Activated naive CD8-positive, alpha-beta T cell treated with anti-CD3 and anti-CD28 coated beads for 36 hours (primary cell): Measurements from ENCODE around the gene MSH6. TPM values are rescaled to one million over a fixed set of nuclear protein-coding genes. Genes with fewer than 3 reads are reported as not detected.

Experiments used
- DNase-seq: peaks from one replicate; pipeline ENCODE4 v3.0.0; 2021
- H3K27ac Mint-ChIP-seq: one replicate; pipeline ENCODE4 v1.8.0; 2022; ENCODE audit warnings: mild to moderate bottlenecking, moderate library complexity, mixed read lengths
- H3K27me3 Mint-ChIP-seq: one replicate; pipeline ENCODE4 v1.8.0; 2022; ENCODE audit warnings: mild to moderate bottlenecking, mixed read lengths
- H3K36me3 Mint-ChIP-seq: one replicate; pipeline ENCODE4 v1.8.0; 2021; ENCODE audit warnings: mild to moderate bottlenecking, mixed read lengths
- H3K4me1 Mint-ChIP-seq: one replicate; pipeline ENCODE4 v1.8.0; 2021; ENCODE audit warnings: mixed read lengths
- H3K4me3 Mint-ChIP-seq: one replicate; pipeline ENCODE4 v1.8.0; 2022; ENCODE audit warnings: mild to moderate bottlenecking, moderate library complexity, mixed read lengths
- H3K9me3 Mint-ChIP-seq: one replicate; pipeline ENCODE4 v1.8.0; 2022; ENCODE audit warnings: mixed read lengths
- total RNA-seq, 2 experiments: library from RNA; stranded (reverse); gene quantifications; one replicate each; pipeline ENCODE4 v1.2.3, GENCODE V29; 2021

MSH6 gene
- total RNA-seq, 2 experiments from 2014 or later, result 163 to 173 TPM

- Mint-ChIP-seq H3K4me1 (peaks cover 4% of the 10 kb centered on the region), H3K27me3 (no peaks in the 10 kb centered on the region), H3K9me3 (no peaks in the 10 kb centered on the region), H3K27ac (no peak overlapping the region), H3K4me3 (no peak overlapping the region), H3K36me3 (no peaks in the 10 kb centered on the region)
- DNase-seq, result no peak
Measured at GRCh38 chr2:47772343-47772742, 10.6 kb upstream of the MSH6 start.

- no peak overlapping the region for H3K4me3 Mint-ChIP-seq
Measured at GRCh38 chr2:47774567-47774966, 8.4 kb upstream of the MSH6 start.

GRCh38 chr2:47777277-47777937 is 5.5 kb upstream of the MSH6 start:
- no peaks in the 10 kb centered on the region for H3K4me1 Mint-ChIP-seq
- no peak overlapping the region for H3K4me3 Mint-ChIP-seq
- no peaks in the 10 kb centered on the region for H3K27me3 Mint-ChIP-seq
- H3K9me3 Mint-ChIP-seq, result no peaks in the 10 kb centered on the region
- H3K36me3 Mint-ChIP-seq, result no peaks in the 10 kb centered on the region
- DNase-seq, result no peak
- H3K27ac Mint-ChIP-seq, result no peak overlapping the region

More at GRCh38 chr2:47774567-47774966, 8.4 kb upstream of the MSH6 start:
- Mint-ChIP-seq H3K9me3 (no peaks in the 10 kb centered on the region), H3K4me1 (no peaks in the 10 kb centered on the region), H3K27me3 (no peaks in the 10 kb centered on the region), H3K36me3 (no peaks in the 10 kb centered on the region), H3K27ac (no peak overlapping the region)
- no peak for DNase-seq

GRCh38 chr2:47778698-47779425 is 4.1 kb upstream of the MSH6 start:
- H3K4me3 Mint-ChIP-seq, result no peak overlapping the region
- H3K27me3 Mint-ChIP-seq, result peaks cover 3% of the 10 kb centered on the region
- H3K36me3 Mint-ChIP-seq, result peaks cover 3% of the 10 kb centered on the region
- no peaks in the 10 kb centered on the region for H3K9me3 Mint-ChIP-seq
- H3K4me1 Mint-ChIP-seq, result no peaks in the 10 kb centered on the region
- H3K27ac Mint-ChIP-seq, result no peak overlapping the region
- DNase-seq, result no peak

GRCh38 chr2:47779426-47779790 is 3.5 kb upstream of the MSH6 start:
- Mint-ChIP-seq H3K4me3 (no peak overlapping the region), H3K4me1 (no peaks in the 10 kb centered on the region), H3K36me3 (peaks cover 8% of the 10 kb centered on the region), H3K27me3 (peaks cover 3% of the 10 kb centered on the region), H3K9me3 (no peaks in the 10 kb centered on the region), H3K27ac (no peak overlapping the region)
- no peak for DNase-seq

- DNase-seq, result no peak
- peaks cover 28% of the 10 kb centered on the region for H3K36me3 Mint-ChIP-seq
- H3K27ac Mint-ChIP-seq, result peak overlapping the region; percentile 72
- peak overlapping the region; percentile 72 for H3K4me3 Mint-ChIP-seq
- no peaks in the 10 kb centered on the region for H3K9me3 Mint-ChIP-seq
- H3K4me1 Mint-ChIP-seq, result peaks cover 12% of the 10 kb centered on the region
- peaks cover 3% of the 10 kb centered on the region for H3K27me3 Mint-ChIP-seq
Measured at GRCh38 chr2:47782381-47782670, 619 bp upstream of the MSH6 start.

GRCh38 chr2:47783486-47784351 is 774 bp downstream of the MSH6 start:
- Mint-ChIP-seq H3K27ac (peak overlapping the region; percentile 92), H3K9me3 (no peaks in the 10 kb centered on the region), H3K36me3 (peaks cover 28% of the 10 kb centered on the region), H3K4me1 (peaks cover 12% of the 10 kb centered on the region), H3K27me3 (peaks cover 3% of the 10 kb centered on the region), H3K4me3 (peak overlapping the region; percentile 93)
- peak; percentile 76 for DNase-seq

GRCh38 chr2:47784352-47784851 is 1.5 kb downstream of the MSH6 start:
- H3K9me3 Mint-ChIP-seq, result no peaks in the 10 kb centered on the region
- peaks cover 28% of the 10 kb centered on the region for H3K36me3 Mint-ChIP-seq
- DNase-seq, result no peak
- H3K4me3 Mint-ChIP-seq, result peak overlapping the region; percentile 93
- peaks cover 12% of the 10 kb centered on the region for H3K4me1 Mint-ChIP-seq
- H3K27me3 Mint-ChIP-seq, result peaks cover 3% of the 10 kb centered on the region
- H3K27ac Mint-ChIP-seq, result peak overlapping the region; percentile 92

- Mint-ChIP-seq H3K9me3 (no peaks in the 10 kb centered on the region), H3K4me1 (peaks cover 18% of the 10 kb centered on the region), H3K4me3 (peak overlapping the region; percentile 93), H3K27me3 (peaks cover 3% of the 10 kb centered on the region), H3K27ac (no peak overlapping the region), H3K36me3 (peaks cover 31% of the 10 kb centered on the region)
- no peak for DNase-seq
Measured at GRCh38 chr2:47785986-47786385, 3.0 kb downstream of the MSH6 start.

GRCh38 chr2:47796090-47796697 is 13.2 kb downstream of the MSH6 start:
- Mint-ChIP-seq H3K4me3 (no peak overlapping the region), H3K36me3 (peaks cover 60% of the 10 kb centered on the region), H3K27ac (no peak overlapping the region), H3K9me3 (peaks cover 2% of the 10 kb centered on the region), H3K27me3 (no peaks in the 10 kb centered on the region), H3K4me1 (peaks cover 4% of the 10 kb centered on the region)
- no peak for DNase-seq

- no peak overlapping the region for H3K4me3 Mint-ChIP-seq
- H3K27ac Mint-ChIP-seq, result peak overlapping the region; percentile 10
- H3K9me3 Mint-ChIP-seq, result peaks cover 11% of the 10 kb centered on the region
- H3K4me1 Mint-ChIP-seq, result peaks cover 1% of the 10 kb centered on the region
- no peaks in the 10 kb centered on the region for H3K27me3 Mint-ChIP-seq
- no peak for DNase-seq
- H3K36me3 Mint-ChIP-seq, result peaks cover 81% of the 10 kb centered on the region
Measured at GRCh38 chr2:47798631-47799030, 15.7 kb downstream of the MSH6 start.

GRCh38 chr2:47799031-47799609 is 16.2 kb downstream of the MSH6 start:
- Mint-ChIP-seq H3K36me3 (peaks cover 84% of the 10 kb centered on the region), H3K9me3 (peaks cover 11% of the 10 kb centered on the region), H3K27ac (peak overlapping the region; percentile 26), H3K4me3 (no peak overlapping the region), H3K4me1 (peaks cover 1% of the 10 kb centered on the region), H3K27me3 (no peaks in the 10 kb centered on the region)
- no peak for DNase-seq

- no peak for DNase-seq
- Mint-ChIP-seq H3K36me3 (peaks cover 88% of the 10 kb centered on the region), H3K4me3 (no peak overlapping the region), H3K27ac (no peak overlapping the region), H3K27me3 (no peaks in the 10 kb centered on the region), H3K9me3 (peaks cover 11% of the 10 kb centered on the region), H3K4me1 (peaks cover 2% of the 10 kb centered on the region)
Measured at GRCh38 chr2:47801118-47801517, 18.2 kb downstream of the MSH6 start.

GRCh38 chr2:47803363-47803762 is 20.4 kb downstream of the MSH6 start:
- H3K4me1 Mint-ChIP-seq, result peaks cover 7% of the 10 kb centered on the region
- no peak overlapping the region for H3K4me3 Mint-ChIP-seq
- no peaks in the 10 kb centered on the region for H3K27me3 Mint-ChIP-seq
- DNase-seq, result no peak
- H3K9me3 Mint-ChIP-seq, result peaks cover 11% of the 10 kb centered on the region
- no peak overlapping the region for H3K27ac Mint-ChIP-seq
- H3K36me3 Mint-ChIP-seq, result peaks cover 81% of the 10 kb centered on the region
